GM19468 (cell line): ENCODE data around the gene PSME4.

ENCODE experiments used
- ATAC-seq: cut with Tn5 transposase; IDR thresholded peaks from one replicate; pipeline ENCODE4 v1.9.1; 2021; ENCODE audit warnings: mild to moderate bottlenecking, moderate library complexity, moderate number of reproducible peaks; ENCODE audit not compliant: unreplicated experiment; ENCODE audit errors: extremely low read depth

The PSME4 gene, protein sequence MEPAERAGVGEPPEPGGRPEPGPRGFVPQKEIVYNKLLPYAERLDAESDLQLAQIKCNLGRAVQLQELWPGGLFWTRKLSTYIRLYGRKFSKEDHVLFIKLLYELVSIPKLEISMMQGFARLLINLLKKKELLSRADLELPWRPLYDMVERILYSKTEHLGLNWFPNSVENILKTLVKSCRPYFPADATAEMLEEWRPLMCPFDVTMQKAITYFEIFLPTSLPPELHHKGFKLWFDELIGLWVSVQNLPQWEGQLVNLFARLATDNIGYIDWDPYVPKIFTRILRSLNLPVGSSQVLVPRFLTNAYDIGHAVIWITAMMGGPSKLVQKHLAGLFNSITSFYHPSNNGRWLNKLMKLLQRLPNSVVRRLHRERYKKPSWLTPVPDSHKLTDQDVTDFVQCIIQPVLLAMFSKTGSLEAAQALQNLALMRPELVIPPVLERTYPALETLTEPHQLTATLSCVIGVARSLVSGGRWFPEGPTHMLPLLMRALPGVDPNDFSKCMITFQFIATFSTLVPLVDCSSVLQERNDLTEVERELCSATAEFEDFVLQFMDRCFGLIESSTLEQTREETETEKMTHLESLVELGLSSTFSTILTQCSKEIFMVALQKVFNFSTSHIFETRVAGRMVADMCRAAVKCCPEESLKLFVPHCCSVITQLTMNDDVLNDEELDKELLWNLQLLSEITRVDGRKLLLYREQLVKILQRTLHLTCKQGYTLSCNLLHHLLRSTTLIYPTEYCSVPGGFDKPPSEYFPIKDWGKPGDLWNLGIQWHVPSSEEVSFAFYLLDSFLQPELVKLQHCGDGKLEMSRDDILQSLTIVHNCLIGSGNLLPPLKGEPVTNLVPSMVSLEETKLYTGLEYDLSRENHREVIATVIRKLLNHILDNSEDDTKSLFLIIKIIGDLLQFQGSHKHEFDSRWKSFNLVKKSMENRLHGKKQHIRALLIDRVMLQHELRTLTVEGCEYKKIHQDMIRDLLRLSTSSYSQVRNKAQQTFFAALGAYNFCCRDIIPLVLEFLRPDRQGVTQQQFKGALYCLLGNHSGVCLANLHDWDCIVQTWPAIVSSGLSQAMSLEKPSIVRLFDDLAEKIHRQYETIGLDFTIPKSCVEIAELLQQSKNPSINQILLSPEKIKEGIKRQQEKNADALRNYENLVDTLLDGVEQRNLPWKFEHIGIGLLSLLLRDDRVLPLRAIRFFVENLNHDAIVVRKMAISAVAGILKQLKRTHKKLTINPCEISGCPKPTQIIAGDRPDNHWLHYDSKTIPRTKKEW (N-terminal part only)

GRCh38 chr2:53970724-53971602 lies at the start of gene PSME4:
PSME4 (minus strand) TSS chr2:53970993; CDS start chr2:53970784, 209 bp downstream.
- ATAC-seq, result peak; percentile 63

GRCh38 chr2:54015798-54016699 lies 45.3 kb upstream of the PSME4 start:
- ATAC-seq, result no peak

- ATAC-seq, result no peak
Observed at GRCh38 chr2:54013996-54014395, 43.2 kb upstream of the PSME4 start.

GRCh38 chr2:54012538-54013141 lies 41.8 kb upstream of the PSME4 start:
- no peak for ATAC-seq

DNA sequence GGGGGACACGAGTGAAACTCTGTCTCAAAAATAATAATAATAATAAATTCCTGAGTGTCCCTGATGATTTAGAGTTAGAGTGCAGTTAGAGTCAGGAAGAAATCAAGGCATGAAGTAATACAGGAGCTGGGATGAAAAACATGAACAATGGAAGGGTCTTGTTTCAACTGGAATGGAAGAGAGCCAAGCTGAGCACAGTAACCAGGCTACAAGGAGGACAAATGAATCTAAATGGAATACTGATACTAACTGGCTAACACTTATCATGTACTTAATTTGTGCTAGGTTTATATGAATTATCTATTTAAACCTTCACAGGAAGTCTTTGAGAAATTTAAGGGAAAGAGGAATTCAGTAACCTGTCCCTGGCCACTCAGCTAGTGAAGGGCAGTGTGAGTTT lies 38.8 kb upstream of the PSME4 start:
- no peak for ATAC-seq

DNA sequence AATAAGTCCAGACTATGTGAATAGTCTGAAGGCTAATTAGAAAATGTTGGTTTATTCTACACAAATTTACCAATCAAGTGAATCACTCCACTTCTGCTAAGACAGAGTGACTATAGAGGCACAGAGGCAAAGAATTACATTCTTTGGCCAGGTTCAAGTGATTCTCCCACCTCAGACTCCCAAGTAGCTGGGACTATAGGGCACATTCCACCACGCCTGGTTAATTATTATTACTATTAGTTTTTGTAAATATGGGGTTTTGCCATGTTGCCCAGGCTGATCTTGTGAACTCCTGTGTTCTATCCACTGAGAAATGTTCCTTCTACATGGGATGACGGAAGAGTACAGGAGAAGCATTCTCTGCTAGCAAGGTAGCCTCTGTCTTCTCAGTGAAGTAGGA lies 37.6 kb upstream of the PSME4 start:
- ATAC-seq, result no peak

DNA sequence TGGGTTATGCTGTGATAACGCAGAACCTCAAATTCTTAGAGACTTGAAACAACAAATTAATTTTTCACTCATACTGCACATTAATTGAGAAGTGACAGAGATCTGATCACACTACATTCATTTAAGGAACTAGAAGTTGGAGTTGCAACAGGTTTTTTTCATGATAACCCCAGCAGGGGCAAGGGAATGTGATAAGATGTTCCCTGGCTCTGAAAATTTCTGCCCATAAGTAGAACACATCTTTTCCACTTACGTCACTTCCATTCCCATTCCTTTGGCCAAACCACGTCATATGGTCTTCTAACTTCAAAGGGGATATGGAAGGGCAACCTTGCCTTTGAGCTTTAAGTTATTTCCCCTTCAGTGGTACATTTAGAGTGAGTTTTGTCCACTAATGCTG lies 29.7 kb upstream of the PSME4 start:
- ATAC-seq, result no peak

GRCh38 chr2:54000122-54000521 lies 29.3 kb upstream of the PSME4 start:
- ATAC-seq, result no peak

- ATAC-seq, result no peak
Observed at GRCh38 chr2:53998834-53999233, 28.0 kb upstream of the PSME4 start.

DNA sequence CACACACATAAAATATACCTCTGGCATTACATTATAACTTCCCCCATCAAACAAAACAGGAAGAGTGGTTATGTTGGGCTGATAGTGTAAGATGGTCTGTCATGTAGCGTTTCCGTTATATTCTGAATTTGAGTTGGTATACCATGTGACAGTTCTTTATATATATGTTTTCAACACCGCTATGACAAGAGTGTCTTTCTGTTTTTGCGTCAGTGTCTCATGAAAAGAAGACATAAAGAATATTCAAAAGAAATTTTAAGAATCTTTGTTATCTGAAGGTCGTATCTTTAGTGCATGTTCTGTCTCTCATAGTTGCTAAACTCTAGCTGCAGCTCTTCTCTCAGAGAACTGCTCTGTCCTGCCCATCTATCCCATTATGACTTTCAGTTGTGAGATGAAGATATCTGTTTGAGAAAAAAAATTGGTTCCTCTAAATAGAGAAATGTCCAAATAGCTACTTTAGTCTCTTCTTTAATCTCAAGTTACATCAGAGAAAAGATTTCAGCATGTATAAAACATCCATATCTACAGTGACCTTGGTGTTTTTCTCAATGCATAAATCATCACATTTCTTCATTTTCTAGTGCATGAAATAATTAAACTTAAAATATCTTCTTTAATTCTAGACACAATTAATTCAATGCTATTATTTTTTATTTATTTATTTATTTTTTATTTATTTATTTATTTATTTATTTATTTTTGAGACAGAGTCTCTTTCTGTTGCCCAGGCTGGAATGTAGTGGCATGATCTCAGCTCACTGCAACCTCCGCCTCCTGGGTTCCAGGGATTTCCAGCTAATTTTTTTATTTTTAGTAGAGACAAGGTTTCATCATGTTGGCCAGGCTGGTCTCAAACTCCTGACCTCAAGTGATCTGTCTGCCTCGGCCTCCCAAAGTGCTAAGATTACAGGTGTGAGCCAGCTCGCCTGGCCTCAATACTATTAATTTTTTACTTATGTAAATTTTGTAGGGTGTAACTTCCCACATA lies 24.3 kb upstream of the PSME4 start:
- ATAC-seq, result no peak

- ATAC-seq, result no peak
Observed at GRCh38 chr2:53991948-53992347, 21.2 kb upstream of the PSME4 start.

- no peak for ATAC-seq
Observed at GRCh38 chr2:53989210-53989862, 18.5 kb upstream of the PSME4 start.

- peak; percentile 29 for ATAC-seq
Observed at GRCh38 chr2:53987336-53987921, 16.6 kb upstream of the PSME4 start.

DNA sequence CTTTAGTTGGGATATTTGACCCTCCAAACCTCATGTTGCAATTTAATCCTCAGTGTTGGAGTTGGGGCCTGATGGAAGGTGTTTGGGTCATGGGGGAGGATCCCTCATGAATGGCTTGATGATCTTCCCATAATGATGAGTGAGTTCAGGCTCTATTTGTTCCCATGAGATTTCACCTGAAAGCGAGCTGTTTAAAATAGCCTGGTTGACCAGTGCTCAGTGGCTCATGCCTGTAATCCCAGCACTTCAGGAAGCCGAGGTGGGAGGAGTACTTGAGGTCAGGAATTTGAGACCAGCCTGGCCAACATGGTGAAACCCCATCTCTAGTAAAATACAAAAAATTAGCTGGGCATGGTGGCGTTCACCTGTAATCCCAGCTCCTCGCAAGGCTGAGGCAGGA lies 14.9 kb upstream of the PSME4 start:
- ATAC-seq, result no peak

DNA sequence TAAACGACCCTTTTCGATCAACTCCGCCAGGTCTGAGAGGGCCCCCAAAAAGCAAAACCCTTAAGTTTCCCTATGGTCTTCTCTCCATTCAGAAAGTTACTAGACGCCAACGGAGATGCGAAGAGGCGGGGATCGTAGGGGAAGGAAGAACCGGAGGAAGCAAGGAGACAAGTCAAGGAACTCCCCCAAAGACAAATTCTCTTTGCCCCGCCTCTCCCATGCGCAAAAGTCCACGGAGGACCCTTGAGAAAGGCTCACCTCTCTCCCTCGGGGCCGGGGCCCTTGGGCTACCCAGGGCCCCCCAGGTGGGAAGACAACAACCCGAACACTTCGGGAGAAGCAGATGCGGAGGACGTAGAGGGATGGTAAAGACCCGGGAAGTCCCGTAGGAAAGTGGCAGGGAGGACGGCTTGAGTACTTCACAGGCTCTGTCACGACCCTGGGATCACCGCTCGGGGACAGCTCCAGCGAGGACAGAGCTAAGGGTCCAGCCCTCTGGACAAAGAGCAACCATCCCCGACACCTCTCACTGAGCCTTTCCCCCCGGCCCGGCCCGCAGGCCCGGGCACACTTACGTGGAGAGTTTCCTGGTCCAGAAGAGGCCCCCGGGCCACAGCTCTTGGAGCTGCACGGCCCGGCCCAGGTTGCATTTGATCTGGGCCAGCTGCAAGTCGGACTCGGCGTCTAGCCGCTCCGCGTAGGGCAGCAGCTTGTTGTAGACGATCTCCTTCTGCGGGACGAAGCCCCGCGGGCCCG lies 647 bp downstream of the PSME4 start:
- ATAC-seq, result no peak
